ENCODE data around the gene CCDC88B. TPM values are rescaled to one million over a fixed set of nuclear protein-coding genes. Genes with fewer than 3 reads are reported as not detected.

The CCDC88B gene
- total RNA-seq, 1 experiment from 2014 or later: 11.2 TPM

DNA sequence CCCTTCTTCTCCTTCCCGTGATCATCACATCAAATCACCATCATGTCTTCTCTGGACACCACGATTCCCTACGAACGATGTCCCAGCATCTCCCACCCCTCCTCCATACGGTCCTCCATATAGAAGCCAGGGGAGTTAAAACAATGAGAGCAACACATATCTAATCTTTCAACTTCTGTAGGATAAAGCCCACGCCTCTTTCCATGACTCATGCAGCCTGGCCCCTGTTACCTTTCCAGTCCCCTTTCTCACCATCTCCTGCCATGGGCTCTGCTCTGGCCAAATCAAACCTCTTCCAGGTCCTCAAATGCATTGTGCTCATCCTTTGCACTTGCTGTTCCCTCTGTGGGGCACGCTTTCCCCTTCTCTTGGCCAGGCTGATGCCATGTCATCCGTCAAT is 42.6 kb downstream of the CCDC88B start:
- no peaks in the 10 kb centered on the region for H3K9me3 ChIP-seq (ENCODE audit: control insufficient read depth, low read depth, low read length)
- no peaks in the 10 kb centered on the region for H3K36me3 Mint-ChIP-seq (ENCODE audit: insufficient read depth in 1 of 3, low read depth in 3 of 3)
- no peak overlapping the region for H4K8ac ChIP-seq (replicated peaks; ENCODE audit: insufficient read length, low read depth, low read length)
- H3K14ac ChIP-seq (ENCODE audit: insufficient read depth, low read length): no peak overlapping the region
- H3T11ph ChIP-seq (ENCODE audit: low read length): no peak overlapping the region
- no peak overlapping the region for H4K5ac ChIP-seq (ENCODE audit: insufficient read length, low read depth, low read length)
- H3K4me2 ChIP-seq (ENCODE audit: insufficient read depth, insufficient read length, low read length): no peak overlapping the region
- H3K79me2 ChIP-seq (ENCODE audit: insufficient read depth, low read length): no peaks in the 10 kb centered on the region
- no peak overlapping the region for H3K23ac ChIP-seq (ENCODE audit: insufficient read length, low read depth, low read length)
- WGBS (ENCODE audit: extremely low coverage, insufficient read length, low lambda C conversion rate): no CpG with 5 or more reads among the region's 8 CpGs
- H3K4ac ChIP-seq (ENCODE audit: low read depth, low read length): no peak overlapping the region
- no peaks in the 10 kb centered on the region for H4K20me1 ChIP-seq (ENCODE audit: control insufficient read depth, insufficient read depth, insufficient read length)
- no peaks in the 10 kb centered on the region for H3K9me3 Mint-ChIP-seq
- H3K56ac ChIP-seq (ENCODE audit: insufficient read length, low read depth, low read length): no peak overlapping the region
- H2BK20ac ChIP-seq (ENCODE audit: low read depth, low read length, poor library complexity, severe bottlenecking): no peak overlapping the region
- H2AK5ac ChIP-seq (ENCODE audit: insufficient read length, low read length): no peak overlapping the region
- H3K4me3 Mint-ChIP-seq: no peak overlapping the region
- H2BK120ac ChIP-seq (ENCODE audit: low read depth, low read length, poor library complexity, severe bottlenecking): no peak overlapping the region
- peaks cover 0 to 5% of the 10 kb centered on the region in 2 experiments; a peak in 2 of 4 replicates for H3K4me1 Mint-ChIP-seq
- H3K18ac ChIP-seq (ENCODE audit: insufficient read length, low read depth, low read length): no peak overlapping the region
- H2BK5ac ChIP-seq (ENCODE audit: insufficient read length, low read length): no peak overlapping the region
- H3K9ac ChIP-seq (ENCODE audit: extremely low read depth, insufficient read length, low read length): no peak overlapping the region
- H4K91ac ChIP-seq (ENCODE audit: insufficient read length, low read depth, low read length): no peak overlapping the region
- DNase-seq: no peak
- no peak for TF ChIP-seq CTCF (conservative IDR thresholded peaks at IDR 0.05)
- no peaks in the 10 kb centered on the region for H3K27me3 ChIP-seq (ENCODE audit: insufficient read depth, low read length)
- no peaks in the 10 kb centered on the region for H3K4me1 ChIP-seq (ENCODE audit: insufficient read depth, low read length)
- H3K23me2 ChIP-seq (ENCODE audit: insufficient read length, low read depth, low read length, poor library complexity, severe bottlenecking): no peaks in the 10 kb centered on the region
- no peak overlapping the region for H3K27ac ChIP-seq (ENCODE audit: insufficient read length, low read depth, low read length)
- no peak overlapping the region for H2BK15ac ChIP-seq (ENCODE audit: low read depth, low read length)
- H3K79me1 ChIP-seq (ENCODE audit: insufficient read depth, low read depth, low read length, poor library complexity, severe bottlenecking): no peaks in the 10 kb centered on the region
- no peak overlapping the region for H2AFZ ChIP-seq (ENCODE audit: low read length)
- H3K27me3 Mint-ChIP-seq (ENCODE audit: low read depth): peaks cover 10% of the 10 kb centered on the region
- no peak overlapping the region for H2BK12ac ChIP-seq (ENCODE audit: insufficient read length, low read depth, low read length)
- no peak overlapping the region for H3K27ac Mint-ChIP-seq

Measured in H9 (cell line).